ENCODE measurements around the gene HUNK.

DNA sequence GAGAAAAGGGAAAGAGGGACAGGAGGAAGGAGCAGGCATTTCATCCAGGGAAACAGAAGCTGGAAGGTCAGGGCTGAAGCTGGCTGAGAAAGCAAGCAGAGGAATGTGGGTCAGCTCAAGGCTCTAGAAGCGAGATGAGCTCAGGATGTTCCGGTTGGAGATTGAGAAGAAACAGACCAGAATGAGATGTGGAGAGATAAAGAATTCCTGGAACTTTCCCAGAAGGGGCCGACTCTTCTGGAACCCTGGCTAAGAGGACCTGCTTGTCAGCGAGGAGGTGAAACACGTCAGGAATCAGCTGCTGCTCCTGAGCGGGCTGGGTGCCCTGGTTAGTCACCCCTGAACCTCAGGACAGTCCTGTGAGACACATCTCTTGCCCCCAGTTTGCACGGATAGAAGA is 75.9 kb downstream of the HUNK start:
- TF ChIP-seq, protein P1, sequence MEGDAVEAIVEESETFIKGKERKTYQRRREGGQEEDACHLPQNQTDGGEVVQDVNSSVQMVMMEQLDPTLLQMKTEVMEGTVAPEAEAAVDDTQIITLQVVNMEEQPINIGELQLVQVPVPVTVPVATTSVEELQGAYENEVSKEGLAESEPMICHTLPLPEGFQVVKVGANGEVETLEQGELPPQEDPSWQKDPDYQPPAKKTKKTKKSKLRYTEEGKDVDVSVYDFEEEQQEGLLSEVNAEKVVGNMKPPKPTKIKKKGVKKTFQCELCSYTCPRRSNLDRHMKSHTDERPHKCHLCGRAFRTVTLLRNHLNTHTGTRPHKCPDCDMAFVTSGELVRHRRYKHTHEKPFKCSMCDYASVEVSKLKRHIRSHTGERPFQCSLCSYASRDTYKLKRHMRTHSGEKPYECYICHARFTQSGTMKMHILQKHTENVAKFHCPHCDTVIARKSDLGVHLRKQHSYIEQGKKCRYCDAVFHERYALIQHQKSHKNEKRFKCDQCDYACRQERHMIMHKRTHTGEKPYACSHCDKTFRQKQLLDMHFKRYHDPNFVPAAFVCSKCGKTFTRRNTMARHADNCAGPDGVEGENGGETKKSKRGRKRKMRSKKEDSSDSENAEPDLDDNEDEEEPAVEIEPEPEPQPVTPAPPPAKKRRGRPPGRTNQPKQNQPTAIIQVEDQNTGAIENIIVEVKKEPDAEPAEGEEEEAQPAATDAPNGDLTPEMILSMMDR (conservative IDR thresholded peaks at IDR 0.05; ENCODE audit: low read depth in 2 of 2) = no peak
- no peak for TF ChIP-seq REST (IDR thresholded peaks at IDR 0.05; ENCODE audit: unreplicated experiment)
- TF ChIP-seq, protein P2, sequence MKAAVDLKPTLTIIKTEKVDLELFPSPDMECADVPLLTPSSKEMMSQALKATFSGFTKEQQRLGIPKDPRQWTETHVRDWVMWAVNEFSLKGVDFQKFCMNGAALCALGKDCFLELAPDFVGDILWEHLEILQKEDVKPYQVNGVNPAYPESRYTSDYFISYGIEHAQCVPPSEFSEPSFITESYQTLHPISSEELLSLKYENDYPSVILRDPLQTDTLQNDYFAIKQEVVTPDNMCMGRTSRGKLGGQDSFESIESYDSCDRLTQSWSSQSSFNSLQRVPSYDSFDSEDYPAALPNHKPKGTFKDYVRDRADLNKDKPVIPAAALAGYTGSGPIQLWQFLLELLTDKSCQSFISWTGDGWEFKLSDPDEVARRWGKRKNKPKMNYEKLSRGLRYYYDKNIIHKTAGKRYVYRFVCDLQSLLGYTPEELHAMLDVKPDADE (IDR thresholded peaks at IDR 0.05) = no peak
- TF ChIP-seq POLR2AphosphoS5 (IDR thresholded peaks at IDR 0.05; ENCODE audit: low read depth) = no peak
- no peak for TF ChIP-seq EZH2 (IDR thresholded peaks at IDR 0.05; ENCODE audit: low read depth, unreplicated experiment)
- no peak for TF ChIP-seq CREB1 (CRISPR knock-in tag; IDR thresholded peaks at IDR 0.05; ENCODE audit: low read depth)
- TF ChIP-seq EZH2phosphoT487 (IDR thresholded peaks at IDR 0.05; ENCODE audit: unreplicated experiment) = no peak
- no peak for TF ChIP-seq STAT1 (IDR thresholded peaks at IDR 0.05; ENCODE audit: unreplicated experiment)
- TF ChIP-seq ZNF114 (CRISPR knock-in tag; IDR thresholded peaks at IDR 0.05) = no peak
- TF ChIP-seq ZNF331 (CRISPR knock-in tag; IDR thresholded peaks at IDR 0.05; ENCODE audit: low read depth) = no peak
